NCI-H187 treated with DMSO at 0.1 percent for 48 hours (cell line): Measurements from ENCODE around the gene PJA2.

Source experiments
- DNase-seq: peaks from one replicate; lab custom pipeline; 2025; lab: John Stamatoyannopoulos, UW

Gene PJA2

GRCh38 chr5:109408991-109409843, 557 bp downstream of the PJA2 start:
- DNase-seq, result no peak

- no peak for DNase-seq
These were observed 1.9 kb downstream of the PJA2 start for GRCh38 chr5:109407913-109408312.

GRCh38 chr5:109406719-109407118, 3.1 kb downstream of the PJA2 start:
- no peak for DNase-seq

GRCh38 chr5:109404428-109404960, 5.3 kb downstream of the PJA2 start:
- DNase-seq, result no peak

- no peak for DNase-seq
These were observed 6.3 kb downstream of the PJA2 start for GRCh38 chr5:109403469-109403868.

- DNase-seq, result no peak
These were observed 10.5 kb downstream of the PJA2 start for GRCh38 chr5:109399092-109399759.

GRCh38 chr5:109396965-109397364, 12.8 kb downstream of the PJA2 start:
- no peak for DNase-seq

- DNase-seq, result no peak
These were observed 15.0 kb downstream of the PJA2 start for GRCh38 chr5:109394806-109395205.

GRCh38 chr5:109390188-109390587, 19.6 kb downstream of the PJA2 start:
- no peak for DNase-seq

- DNase-seq, result no peak
These were observed 21.4 kb downstream of the PJA2 start for GRCh38 chr5:109388407-109388806.

GRCh38 chr5:109387408-109387974, 22.3 kb downstream of the PJA2 start:
- no peak for DNase-seq

- DNase-seq, result no peak
These were observed 31.7 kb downstream of the PJA2 start for GRCh38 chr5:109378095-109378494.

GRCh38 chr5:109374625-109375024, 35.1 kb downstream of the PJA2 start:
- no peak for DNase-seq

GRCh38 chr5:109373932-109374331, 35.8 kb downstream of the PJA2 start:
- no peak for DNase-seq

GRCh38 chr5:109370343-109370742, 39.4 kb downstream of the PJA2 start:
- DNase-seq, result no peak

GRCh38 chr5:109365653-109366052, 44.1 kb downstream of the PJA2 start:
- DNase-seq, result no peak

- DNase-seq, result no peak
These were observed 44.8 kb downstream of the PJA2 start for GRCh38 chr5:109364977-109365376.

GRCh38 chr5:109359642-109360041, 50.1 kb downstream of the PJA2 start:
- no peak for DNase-seq

- no peak for DNase-seq
These were observed 52.0 kb downstream of the PJA2 start for GRCh38 chr5:109357807-109358206.

- DNase-seq, result no peak
These were observed 55.0 kb downstream of the PJA2 start for GRCh38 chr5:109354761-109355160.

- no peak for DNase-seq
These were observed 57.5 kb downstream of the PJA2 start for GRCh38 chr5:109351988-109352864.
